Retinal pigment epithelial cell (primary cell): ENCODE data around the gene GOSR1.
"Not testable (repeated sequence)": the region's sequence is repeated elsewhere in the genome, so short reads cannot be mapped to it uniquely, and the experiment has no call there.

Source experiments
- DNase-seq: peaks from one replicate; pipeline ENCODE4 v3.0.0-alpha.2; 2010; ENCODE audit warnings: low read depth
- H3K4me3 ChIP-seq: 2 replicates; pipeline ENCODE4 v1.5.1; 2011; ENCODE audit warnings: mild to moderate bottlenecking, low read length, control low read depth, moderate library complexity
- TF ChIP-seq, protein P1 (sequence below): conservative IDR thresholded peaks from 2 replicates; pipeline ENCODE4 v1.5.1; 2011; ENCODE audit warnings: low read depth, low read length, control low read depth, inconsistent platforms

The GOSR1 gene

DNA sequence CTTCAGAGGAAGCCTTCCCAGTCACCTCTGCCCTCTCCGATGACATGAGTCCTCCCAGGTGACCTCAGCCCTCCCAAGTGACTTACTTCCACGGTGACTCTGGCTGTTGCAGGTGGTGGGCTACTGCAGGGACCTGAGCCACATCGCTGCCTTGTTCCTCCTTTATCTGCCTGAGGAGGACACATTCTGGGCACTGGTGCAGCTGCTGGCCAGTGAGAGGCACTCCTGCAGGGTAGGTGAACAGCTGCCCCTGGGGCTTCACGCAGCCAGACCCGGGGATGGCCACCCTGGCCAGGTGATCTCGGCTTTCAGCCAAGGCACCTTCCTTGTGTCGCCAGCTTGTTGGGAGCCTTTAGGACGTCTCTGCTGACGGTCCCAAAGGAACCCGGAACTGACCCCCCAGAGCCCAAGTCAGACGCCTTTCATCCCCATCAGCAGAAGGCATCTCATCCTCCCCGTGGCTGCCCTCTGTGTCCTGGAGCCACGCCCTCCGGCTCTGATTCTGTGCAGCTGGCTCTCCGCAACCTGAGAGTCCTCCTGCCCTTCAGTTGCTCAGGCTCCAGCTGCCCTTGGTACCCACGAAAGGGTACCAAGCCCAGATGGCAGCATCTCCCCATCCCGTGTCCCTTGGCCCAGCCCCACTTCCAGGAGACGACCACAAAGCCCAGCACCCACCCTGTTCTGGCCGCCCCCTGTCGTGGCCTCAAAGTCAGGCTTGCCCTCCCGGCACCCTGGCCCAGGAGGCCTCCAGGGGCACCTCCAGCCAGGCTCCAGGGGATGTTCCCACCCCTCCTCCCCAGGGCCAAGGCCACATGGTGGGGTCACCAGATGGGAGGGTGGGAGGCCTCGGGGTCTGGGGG, 81.7 kb downstream of the GOSR1 start:
- no peak for DNase-seq
- no peak overlapping the region for H3K4me3 ChIP-seq
- TF ChIP-seq, protein P1, sequence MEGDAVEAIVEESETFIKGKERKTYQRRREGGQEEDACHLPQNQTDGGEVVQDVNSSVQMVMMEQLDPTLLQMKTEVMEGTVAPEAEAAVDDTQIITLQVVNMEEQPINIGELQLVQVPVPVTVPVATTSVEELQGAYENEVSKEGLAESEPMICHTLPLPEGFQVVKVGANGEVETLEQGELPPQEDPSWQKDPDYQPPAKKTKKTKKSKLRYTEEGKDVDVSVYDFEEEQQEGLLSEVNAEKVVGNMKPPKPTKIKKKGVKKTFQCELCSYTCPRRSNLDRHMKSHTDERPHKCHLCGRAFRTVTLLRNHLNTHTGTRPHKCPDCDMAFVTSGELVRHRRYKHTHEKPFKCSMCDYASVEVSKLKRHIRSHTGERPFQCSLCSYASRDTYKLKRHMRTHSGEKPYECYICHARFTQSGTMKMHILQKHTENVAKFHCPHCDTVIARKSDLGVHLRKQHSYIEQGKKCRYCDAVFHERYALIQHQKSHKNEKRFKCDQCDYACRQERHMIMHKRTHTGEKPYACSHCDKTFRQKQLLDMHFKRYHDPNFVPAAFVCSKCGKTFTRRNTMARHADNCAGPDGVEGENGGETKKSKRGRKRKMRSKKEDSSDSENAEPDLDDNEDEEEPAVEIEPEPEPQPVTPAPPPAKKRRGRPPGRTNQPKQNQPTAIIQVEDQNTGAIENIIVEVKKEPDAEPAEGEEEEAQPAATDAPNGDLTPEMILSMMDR = no peak

DNA sequence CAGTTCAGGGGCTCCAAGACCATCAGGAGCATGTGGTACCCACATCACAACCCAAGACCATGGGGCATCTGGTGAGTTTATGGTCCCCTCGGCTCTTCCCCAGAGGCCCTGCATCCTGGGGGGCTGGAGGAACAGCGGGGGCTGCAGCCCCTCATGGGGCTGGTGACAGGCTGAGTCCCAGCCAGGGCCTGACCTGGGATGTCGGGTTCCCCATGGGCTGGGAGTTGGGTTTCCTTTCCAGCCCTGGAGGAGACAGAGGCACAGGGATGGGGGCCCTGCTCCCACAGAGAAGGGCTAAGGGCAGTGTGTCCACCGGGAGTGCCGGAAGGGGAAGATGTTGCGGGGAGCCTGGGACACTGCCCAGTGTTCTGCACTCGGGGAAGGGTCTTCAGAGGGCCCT, 82.4 kb downstream of the GOSR1 start:
- DNase-seq = no peak
- TF ChIP-seq, protein P1 = no peak
- no peak overlapping the region for H3K4me3 ChIP-seq

DNA sequence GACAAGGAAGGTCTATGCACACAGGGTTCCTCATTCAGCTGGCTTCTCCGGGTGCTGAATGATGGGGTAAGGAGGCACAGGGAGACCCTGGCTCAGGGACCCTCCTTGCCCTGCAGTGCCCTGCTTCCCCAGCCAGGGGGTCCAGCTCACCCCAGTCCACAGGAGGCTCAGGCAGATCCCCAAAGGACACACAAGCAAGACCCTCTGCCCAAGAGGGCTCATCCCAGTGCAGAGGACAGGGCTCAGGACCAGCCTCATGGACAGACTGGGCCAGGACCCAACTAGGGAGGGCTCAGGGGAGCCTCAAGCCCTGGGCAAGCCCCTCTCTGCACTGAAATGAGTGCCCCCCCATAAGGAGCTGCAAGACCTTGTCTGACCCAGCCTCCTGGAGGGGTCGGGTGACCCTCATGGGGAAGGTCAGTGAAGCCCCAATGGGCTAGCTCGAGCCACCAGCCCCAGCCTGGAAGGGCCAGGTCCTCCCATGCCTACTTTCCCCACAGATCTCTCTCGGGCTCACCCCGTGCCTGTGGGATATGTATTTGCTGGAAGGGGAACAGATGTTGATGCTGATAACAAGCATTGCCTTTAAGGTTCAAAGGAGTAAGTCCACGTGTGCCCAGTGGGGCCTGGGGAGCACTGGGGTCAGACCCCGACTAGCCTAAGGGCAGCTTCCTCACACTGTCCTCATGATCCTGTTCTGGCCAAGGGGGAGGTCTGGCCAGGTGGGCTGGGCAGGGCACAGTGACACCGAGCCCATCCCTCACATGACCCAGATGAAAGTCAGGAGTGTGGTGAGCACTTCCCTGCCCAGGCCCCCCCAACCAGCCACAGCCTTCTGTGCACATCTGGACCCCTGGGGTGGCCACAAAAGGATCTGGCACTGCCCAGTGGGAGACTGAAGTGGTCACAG, 83.2 kb downstream of the GOSR1 start:
- not testable (repeated sequence) for H3K4me3 ChIP-seq, DNase-seq

DNA sequence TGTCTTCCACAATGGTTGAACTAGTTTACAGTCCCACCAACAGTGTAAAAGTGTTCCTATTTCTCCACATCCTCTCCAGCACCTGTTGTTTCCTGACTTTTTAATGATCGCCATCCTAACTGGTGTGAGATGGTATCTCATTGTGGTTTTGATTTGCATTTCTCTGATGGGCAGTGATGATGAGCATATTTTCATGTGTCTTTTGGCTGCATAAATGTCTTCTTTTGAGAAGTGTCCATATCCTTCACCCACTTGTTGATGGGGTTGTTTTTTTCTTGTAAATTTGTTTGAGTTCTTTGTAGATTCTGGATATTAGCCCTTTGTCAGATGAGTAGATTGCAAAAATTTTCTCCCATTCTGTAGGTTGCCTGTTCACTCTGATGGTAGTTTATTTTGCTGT, 84.6 kb downstream of the GOSR1 start:
- not testable (repeated sequence) for DNase-seq, H3K4me3 ChIP-seq

DNA sequence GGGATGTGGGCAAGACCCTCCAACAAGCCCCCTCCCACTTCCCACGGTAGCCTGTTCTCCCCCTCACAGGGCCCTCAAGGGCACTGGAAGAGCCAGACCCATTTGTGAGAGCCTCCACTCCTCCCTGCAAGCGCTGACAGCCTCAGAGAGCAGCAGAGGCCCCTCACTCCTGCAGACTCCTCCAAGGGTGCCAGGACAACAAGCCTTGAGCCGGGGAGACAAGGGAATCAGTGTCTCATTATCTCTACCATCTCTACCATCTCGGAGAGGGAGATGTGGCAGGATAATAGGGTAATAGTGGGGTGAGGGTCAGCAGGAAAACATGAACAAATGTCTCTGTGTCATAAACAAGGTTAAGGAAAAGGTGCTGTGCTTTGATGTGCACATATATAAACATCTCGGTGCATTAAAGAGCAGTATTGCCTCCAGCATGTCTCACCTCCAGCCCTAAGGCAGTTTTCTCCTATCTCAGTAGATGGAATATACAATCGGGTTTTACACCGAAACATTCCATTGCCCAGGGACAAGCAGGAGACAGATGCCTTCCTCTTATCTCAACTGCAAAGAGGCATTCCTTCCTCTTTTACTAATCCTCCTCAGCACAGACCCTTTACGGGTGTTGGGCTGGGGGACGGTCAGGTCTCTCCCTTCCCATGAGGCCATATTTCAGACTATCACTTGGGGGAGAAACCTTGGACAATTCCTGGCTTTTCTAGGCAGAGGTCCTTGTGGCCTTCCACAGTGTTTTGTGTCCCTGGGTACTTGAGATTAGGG, 86.1 kb downstream of the GOSR1 start:
- not testable (repeated sequence) for DNase-seq, H3K4me3 ChIP-seq

DNA sequence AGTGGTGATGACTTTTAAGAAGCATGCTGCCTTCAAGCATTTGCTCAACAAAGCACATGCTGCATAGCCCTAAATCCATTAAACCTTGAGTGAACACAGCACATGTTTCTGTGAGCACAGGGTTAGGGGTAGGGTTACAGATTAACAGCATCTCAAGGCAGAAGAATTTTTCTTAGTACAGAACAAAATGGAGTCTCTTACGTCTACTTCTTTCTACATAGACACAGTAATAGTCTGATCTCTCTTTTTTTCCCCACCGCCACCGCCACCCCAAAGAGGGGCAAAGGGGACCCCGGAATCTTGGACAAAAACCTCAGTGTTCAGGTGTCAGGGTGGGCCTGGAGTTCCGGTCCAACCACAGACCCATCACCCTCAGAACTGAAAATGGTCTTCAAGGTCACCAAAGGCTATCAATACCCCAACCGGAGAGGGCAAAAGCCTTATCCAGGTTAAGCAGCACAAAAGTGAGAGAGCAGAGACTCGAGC, 86.7 kb downstream of the GOSR1 start:
- not testable (repeated sequence) for H3K4me3 ChIP-seq, DNase-seq

DNA sequence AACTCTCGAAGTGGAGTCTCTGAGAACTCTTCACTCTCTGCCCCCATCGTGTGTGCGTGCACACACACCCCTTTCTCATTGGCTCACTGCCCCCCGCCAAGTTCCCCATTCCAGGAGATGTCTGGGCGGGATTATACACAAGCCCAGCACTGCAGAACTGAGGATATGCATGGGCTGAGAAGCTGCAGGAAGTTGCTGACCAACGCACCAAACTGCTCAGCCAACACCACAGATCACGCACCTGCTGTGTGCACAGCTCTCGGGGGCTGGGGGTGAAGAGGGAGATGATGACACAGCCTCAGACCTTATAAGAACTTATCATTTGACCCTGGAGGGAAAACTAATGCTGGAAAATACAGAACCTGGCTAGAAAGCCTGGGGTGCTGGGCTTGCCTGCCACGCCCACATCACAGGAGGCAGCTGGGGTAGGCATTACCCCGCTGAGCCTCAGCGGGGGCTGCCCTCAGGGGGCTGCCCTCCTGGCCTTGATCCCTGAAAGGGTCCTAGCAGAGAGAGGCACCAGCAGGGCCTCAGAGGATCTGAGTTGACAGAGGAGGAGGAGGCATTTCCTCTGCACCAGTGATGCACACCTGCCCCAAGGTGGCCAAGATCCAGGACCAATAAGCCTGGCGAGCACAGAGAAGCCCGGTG, 87.3 kb downstream of the GOSR1 start:
- DNase-seq, H3K4me3 ChIP-seq: not testable (repeated sequence)

DNA sequence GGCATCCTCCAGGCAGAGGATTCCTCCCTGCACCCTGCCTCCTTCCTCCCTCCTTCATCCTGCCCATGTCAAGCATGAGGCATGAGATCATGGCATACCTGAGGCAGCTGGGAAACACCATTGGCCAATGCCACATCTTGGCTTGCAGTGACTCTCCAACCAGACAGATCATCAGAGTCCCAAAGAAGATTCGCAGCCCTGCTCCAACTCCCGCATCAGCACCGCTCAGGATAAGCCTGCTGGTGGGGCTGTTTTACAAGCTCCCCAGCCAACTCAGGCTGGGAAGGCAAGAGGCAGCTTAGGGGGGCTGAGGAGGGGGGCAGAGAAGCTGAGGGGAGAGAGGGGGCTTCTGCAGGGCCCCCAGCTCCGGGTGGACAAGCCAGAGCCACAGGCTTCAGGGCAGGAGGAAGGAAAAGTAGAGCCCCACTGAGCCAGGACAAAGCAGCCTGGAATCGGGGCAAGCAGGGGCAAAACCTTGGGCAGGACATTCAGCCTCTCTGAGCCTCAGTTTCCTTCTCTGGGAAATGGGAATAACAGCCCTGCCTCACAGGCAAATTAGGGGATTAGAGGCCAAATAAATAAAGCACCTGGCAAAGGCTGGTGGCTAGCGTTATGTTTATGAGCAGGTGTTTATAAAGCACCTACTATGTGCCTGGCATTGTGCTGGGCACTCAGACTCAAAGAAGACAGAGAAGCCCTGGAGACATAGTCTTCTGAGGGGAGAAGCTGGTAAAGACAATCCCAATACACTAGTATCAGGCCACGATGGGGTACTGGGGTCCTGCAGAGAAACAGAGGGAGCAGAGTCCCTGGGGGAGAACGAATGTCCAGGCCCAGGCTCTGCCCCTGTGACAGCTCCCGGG, 88.1 kb downstream of the GOSR1 start:
- DNase-seq = no peak
- TF ChIP-seq, protein P1 = no peak
- H3K4me3 ChIP-seq = no peak overlapping the region

DNA sequence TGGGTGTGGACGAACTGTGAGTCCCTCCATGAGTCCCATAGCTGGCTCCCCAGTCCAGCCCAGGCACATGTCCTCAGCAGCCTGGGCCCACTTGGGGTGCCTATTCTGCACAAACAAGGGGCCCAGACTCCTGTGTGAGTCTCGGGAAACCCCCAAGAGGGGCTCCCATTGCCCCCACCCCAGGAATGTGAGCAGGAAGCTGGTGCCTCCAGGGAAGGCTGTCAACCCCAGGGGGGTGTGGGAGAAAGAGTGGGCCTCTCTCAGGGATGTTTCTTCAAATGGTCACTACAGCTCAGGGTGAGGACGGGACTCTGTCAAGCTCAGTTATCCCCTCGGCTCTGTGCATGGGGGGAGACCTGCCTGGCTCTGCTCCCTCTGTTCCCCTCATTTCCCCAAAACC, 88.9 kb downstream of the GOSR1 start:
- not testable (repeated sequence) for H3K4me3 ChIP-seq, DNase-seq

DNA sequence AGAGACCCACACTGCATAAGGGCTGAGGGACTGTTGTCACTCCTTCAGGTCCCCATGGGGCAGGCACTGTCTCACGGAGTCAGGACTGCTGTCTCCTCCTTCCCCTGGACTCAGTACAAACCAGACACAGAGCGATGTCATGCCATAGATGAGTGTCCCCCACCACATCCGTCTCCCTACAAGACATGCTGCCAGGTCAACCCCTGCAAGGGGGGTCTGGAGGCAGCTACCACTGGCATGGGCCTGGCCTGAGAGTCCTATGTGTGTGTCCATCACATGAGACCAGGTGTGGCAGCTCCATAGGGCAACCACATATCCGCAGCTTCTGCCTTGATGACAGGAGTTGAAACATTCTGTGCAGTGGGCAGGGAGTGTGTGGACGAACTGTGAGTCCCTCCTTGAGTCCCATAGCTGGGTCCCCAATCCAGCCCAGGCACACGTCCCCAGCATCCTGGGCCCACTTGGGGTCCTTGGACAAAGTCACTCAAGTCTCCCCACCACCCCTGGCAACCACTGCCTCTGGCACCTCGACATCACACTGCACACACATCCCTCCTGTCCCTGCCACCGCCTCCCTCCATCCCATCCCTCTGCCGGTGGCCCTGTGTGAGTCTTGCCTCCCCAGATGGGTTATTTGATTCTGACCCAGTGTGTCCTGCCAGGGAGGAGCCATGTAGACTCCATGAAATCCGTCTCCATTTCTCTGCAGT, 89.5 kb downstream of the GOSR1 start:
- not testable (repeated sequence) for DNase-seq, H3K4me3 ChIP-seq
